GM18873 (cell line): ENCODE data around the gene PSMB5.

ENCODE experiments used
- ATAC-seq: cut with Tn5 transposase; IDR thresholded peaks from one replicate; pipeline ENCODE4 v1.9.1; 2021; ENCODE audit warnings: mild to moderate bottlenecking, moderate library complexity, moderate number of reproducible peaks; ENCODE audit not compliant: unreplicated experiment, low FRiP score

Gene PSMB5

DNA sequence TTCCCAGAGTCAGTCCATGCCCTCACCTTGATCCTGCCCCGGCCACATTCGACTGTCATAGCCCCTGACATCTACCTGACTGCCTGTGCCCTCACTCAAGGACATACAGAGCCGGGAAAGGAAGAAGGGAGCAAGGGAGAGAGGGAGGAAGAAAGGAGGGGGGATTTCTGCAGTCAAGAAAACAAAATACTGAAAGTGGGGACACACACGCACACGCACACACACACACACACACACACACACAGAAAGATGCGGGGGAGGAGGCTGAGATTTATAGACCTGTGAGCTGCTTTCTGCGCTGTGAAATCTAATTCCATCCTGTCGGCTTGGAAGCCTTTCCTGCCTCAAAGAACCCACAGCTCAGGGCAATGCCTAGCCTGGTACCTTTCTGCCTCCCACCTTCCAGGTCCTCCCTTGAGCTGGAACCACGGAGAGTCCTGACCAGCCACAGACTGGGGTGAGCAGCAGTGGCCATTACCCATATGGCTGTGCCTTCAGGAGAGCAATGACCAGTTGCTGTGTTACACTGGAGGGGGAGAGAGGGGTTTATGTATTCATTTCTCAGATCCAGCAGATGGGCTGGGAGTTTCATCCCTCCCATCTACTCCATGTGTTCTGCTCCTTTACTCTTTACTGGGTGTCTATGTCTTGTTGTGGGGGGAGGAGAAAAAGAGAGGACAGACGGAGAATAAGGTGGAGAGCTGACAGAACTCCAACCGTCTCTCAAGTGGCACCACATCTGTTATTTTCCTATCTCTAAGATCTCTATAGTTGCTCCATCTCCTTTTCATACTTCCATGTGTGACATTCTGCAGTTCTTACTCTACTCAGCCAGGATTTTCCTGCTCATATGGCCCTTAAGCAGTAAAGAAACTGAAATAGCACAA, 37.7 kb downstream of the PSMB5 start:
- no peak for ATAC-seq

GRCh38 chr14:22995889-22996625, 38.6 kb downstream of the PSMB5 start:
- no peak for ATAC-seq

- no peak for ATAC-seq
These were observed 39.9 kb downstream of the PSMB5 start for GRCh38 chr14:22994762-22995275.

GRCh38 chr14:22993517-22993916, 41.2 kb downstream of the PSMB5 start:
- no peak for ATAC-seq

DNA sequence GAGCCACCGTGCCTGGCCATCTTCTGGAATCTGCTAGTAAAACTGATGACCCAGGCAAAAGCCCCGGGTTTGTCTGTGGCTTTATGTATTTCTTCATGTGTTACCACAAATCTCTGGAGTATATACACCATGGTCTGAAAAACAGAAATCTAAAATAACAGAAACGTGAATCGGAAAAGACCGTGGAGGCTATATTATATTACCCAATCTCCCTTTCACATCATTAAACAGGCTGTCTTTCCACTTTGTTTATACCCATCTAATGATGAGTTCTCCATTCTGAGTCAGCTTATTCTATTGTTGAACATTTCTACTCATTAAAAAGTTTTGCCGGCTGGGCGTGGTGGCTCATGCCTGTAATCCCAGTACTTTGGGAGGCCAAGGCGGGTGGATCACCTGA, 42.8 kb downstream of the PSMB5 start:
- no peak for ATAC-seq

- no peak for ATAC-seq
These were observed 47.4 kb downstream of the PSMB5 start for GRCh38 chr14:22987291-22987690.

DNA sequence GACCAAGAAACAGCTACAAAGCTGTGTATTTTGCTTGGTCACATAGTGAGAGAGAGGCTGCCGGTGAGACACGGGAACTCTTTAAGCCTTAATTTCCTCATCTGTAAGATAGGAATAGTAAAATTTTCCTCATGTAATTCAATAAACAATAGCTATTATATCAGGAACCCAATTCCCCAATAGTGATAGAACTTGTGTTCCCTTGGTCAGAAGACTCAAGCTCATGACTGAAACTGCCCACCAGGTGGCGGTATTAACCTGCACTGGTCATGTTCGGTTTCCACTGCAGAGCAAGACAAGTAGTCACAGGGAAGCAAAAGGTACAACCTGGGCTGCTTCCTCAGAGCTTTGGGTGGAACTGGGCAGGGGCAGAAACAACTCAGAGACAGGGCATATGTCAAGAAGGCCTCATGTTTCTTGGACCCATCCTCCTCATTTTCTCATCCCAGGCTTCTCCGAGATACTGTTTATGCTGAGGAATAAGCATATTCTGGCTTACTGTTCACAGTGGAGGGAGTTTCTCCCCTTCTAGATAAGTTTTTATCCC, 48.1 kb downstream of the PSMB5 start:
- no peak for ATAC-seq

GRCh38 chr14:22985894-22986507, 48.7 kb downstream of the PSMB5 start:
- ATAC-seq, result no peak

DNA sequence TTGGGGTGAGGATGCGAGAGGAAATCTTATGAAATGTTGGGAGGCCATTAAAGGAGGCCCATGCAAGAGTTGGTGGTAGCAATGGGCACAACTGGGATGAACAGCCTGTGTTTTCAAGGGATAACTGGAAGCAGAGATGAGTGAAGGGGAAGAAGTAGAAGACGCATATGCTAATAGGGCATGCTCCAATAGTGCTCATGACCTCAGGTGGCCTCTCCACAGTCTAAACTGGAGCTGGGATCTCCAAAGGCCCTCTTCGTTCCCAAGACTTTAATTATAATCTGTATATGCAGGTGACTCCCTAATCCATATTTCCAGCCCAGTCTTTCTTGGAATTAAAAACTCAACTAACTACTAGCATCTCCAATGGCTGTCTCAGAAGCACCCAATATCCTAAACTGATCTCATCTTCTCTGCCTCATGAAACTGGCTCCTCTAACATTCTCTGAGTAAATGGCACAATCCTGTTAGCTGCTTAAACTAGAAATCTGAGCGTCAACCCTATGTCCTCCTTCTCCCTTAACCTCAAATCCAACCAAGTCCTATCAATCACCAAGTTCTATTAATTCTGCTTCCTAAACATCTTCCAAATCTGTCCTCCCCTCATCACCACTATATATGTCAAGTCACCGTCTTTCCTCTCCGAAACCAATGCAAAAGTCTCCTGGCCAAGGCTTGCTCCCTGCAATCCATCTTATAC, 49.6 kb downstream of the PSMB5 start:
- ATAC-seq, result no peak

GRCh38 chr14:22982477-22983245, 52.0 kb downstream of the PSMB5 start, which contains the start of gene AJUBA:
Gene AJUBA (minus strand): TSS chr14:22982551. CDS start chr14:22982266, 285 bp downstream.
- ATAC-seq, result no peak

DNA sequence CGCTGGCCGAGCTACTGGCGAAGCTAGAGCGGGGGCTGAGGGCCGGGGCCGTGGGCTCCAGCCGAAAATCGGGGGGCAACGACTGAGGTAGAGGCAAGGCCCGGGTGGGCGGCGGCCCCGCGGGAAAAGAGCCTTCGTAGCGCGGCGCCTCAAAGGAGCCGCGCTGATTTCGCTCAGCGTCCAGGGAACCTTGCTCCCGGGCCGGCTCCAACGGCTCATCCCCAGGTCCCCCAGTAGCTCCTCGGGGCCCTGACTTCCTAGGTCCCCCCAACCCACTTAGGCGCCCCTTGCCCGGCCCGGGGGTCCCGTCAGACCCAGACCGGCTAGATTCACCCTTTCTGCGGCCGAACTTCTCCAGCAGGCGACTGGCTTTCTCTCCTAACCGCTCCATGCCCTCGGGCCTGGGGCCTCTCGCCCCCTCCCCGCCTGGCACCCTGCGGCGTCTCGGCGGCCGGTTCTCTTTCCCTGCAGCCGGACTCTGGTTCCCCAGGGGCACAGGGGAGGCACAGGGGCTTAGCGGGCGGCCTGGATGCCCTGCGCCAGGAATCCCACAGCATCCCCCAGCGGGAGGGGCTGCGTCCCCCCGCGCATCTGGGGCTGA, 52.7 kb downstream of the PSMB5 start:
- ATAC-seq, result no peak

GRCh38 chr14:22981090-22981875, 53.4 kb downstream of the PSMB5 start:
- no peak for ATAC-seq

DNA sequence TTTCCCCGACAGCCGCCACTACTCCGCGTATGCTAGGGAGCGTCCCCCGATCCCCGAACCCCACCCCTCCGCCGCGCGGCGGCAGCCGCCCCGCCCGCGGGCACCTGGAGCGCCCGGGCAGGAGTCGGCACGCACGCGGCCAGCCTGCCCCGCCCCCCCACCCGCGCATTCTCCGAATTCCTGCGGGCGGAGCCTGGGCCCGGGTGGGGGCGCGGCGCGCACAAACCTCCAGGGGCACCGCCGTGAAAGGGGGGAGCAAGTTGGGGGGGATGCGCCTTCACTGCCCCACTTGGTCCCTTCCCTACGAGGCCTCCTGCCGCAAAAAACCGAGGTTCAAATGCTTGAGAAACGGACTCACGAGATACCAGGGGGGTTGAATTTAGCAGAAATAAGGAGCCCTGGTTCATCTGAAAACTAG, 54.0 kb downstream of the PSMB5 start:
- no peak for ATAC-seq

GRCh38 chr14:22979748-22980392, 54.8 kb downstream of the PSMB5 start:
- no peak for ATAC-seq

GRCh38 chr14:22978981-22979671, 55.6 kb downstream of the PSMB5 start:
- ATAC-seq, result no peak

DNA sequence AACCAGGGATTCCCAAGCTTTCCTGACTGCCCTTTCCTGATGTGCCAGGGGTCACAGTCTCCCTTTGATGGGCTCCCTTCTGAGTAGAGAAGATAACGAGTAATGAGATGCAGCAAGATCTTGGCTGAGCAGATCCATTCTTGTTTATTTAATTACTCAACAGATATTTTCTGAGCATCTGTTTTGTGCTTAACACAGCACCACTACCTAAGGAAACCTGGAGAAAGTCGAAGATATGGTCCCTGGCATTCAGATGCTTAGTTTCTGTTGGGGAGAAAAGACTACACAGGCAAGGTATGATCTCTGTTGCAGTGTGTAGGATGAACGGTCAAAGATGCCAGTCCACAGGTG, 56.2 kb downstream of the PSMB5 start:
- ATAC-seq, result no peak
